H1 (cell line): Measurements from ENCODE around the gene HAS3. TPM values are rescaled to one million over a fixed set of nuclear protein-coding genes. Genes with fewer than 3 reads are reported as not detected.

Experiments used
- CBX8 ChIP-seq: fragments of 300-800, 300-1000 bp; sonication (generic); IDR thresholded peaks from 2 replicates; pipeline ENCODE4 v1.7.1; 2016; ENCODE audit warnings: low read depth, low read length, borderline replicate concordance
- CEBPB ChIP-seq: IDR thresholded peaks from 2 replicates; pipeline ENCODE4 v1.6.1; 2012; ENCODE audit warnings: low read depth, low read length
- CHD1 ChIP-seq: IDR thresholded peaks from 2 replicates; pipeline ENCODE4 v1.6.1; 2012; ENCODE audit warnings: low read depth, low read length, improper control_type of control experiment
- CHD7 ChIP-seq: fragments of 300-600 bp; sonication (generic); IDR thresholded peaks from 2 replicates; pipeline ENCODE4 v1.7.1; 2012; ENCODE audit warnings: low read length, moderate library complexity, mild to moderate bottlenecking, inconsistent platforms; ENCODE audit not compliant: insufficient replicate concordance
- GABPA ChIP-seq: IDR thresholded peaks from 2 replicates; pipeline ENCODE4 v1.6.1; 2011; ENCODE audit warnings: mild to moderate bottlenecking, low read length, moderate library complexity, borderline replicate concordance; ENCODE audit not compliant: insufficient read depth
- NANOG ChIP-seq: IDR thresholded peaks from 2 replicates; pipeline ENCODE4 v1.6.1; 2011; ENCODE audit warnings: low read length, low read depth, mild to moderate bottlenecking, inconsistent platforms; ENCODE audit not compliant: insufficient read depth, poor library complexity, severe bottlenecking
- POU5F1 ChIP-seq: IDR thresholded peaks from 2 replicates; pipeline ENCODE4 v1.6.1; 2011; ENCODE audit warnings: low read depth, mild to moderate bottlenecking, low read length, moderate library complexity
- SIX5 ChIP-seq: IDR thresholded peaks from 2 replicates; pipeline ENCODE4 v1.6.1; 2011; ENCODE audit warnings: mild to moderate bottlenecking, low read depth, low read length
- SP1 ChIP-seq: IDR thresholded peaks from 2 replicates; pipeline ENCODE4 v1.6.1; 2011; ENCODE audit warnings: low read depth, low read length
- SP4 ChIP-seq: IDR thresholded peaks from 2 replicates; pipeline ENCODE4 v1.6.1; 2012; ENCODE audit warnings: low read length, inconsistent platforms
- SUZ12 ChIP-seq: fragments of 200-600 bp; sonication (generic); IDR thresholded peaks from 2 replicates; pipeline ENCODE4 v1.6.1; 2012; ENCODE audit warnings: mild to moderate bottlenecking, inconsistent platforms, low read length, moderate library complexity, mixed read lengths
- TBP ChIP-seq: IDR thresholded peaks from 2 replicates; pipeline ENCODE4 v1.6.1; 2011; ENCODE audit warnings: low read depth, low read length, improper control_type of control experiment
- YY1 ChIP-seq: IDR thresholded peaks from 2 replicates; pipeline ENCODE4 v1.6.1; 2011; ENCODE audit warnings: low read depth, mild to moderate bottlenecking, low read length
- polyA plus RNA-seq, 7 experiments: library from polyadenylated mRNA; depleted of rRNA in 3 of 7; stranded (reverse) in 5 of 7; unstranded in 2 of 7; fragments of >200 nt in 5 of 7; fragments of 200-250 nt in 2 of 7; gene quantifications; 1 replicate in 5 of 7; 2 replicates in 1 of 7; 4 replicates in 1 of 7; pipeline versions ENCODE4 v1.2.1 to v1.2.3, GENCODE V29; 2011 to 2013; ENCODE audit warnings: missing spikeins in 2 of 7, mixed read lengths in 2 of 7
- total RNA-seq: library from RNA; stranded (reverse); fragmentation: NEBNext Ultra II Directional; extraction: Animal tissue kit (Norgen Biotek cat#: 25700); gene quantifications from 2 replicates; pipeline ENCODE4 v1.2.1, GENCODE V29; 2021

Gene HAS3
- total and polyA plus RNA-seq, 2 of the 8 experiments (the other 6 are each of a cell fraction or from before 2014, with no cell fraction given) = 32.1 to 69.6 TPM

DNA sequence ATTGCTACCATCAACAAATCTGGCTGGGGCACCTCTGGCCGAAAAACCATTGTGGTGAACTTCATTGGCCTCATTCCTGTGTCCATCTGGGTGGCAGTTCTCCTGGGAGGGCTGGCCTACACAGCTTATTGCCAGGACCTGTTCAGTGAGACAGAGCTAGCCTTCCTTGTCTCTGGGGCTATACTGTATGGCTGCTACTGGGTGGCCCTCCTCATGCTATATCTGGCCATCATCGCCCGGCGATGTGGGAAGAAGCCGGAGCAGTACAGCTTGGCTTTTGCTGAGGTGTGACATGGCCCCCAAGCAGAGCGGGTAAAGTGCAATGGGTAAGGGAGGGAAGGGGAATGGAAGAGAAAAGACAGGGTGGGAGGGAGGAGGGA is 9.5 kb downstream of the HAS3 start (continued):
- TF ChIP-seq CHD7 = no peak
- no peak for TF ChIP-seq SP1
- no peak for TF ChIP-seq NANOG
- no peak for TF ChIP-seq CEBPB
- TF ChIP-seq TBP = no peak
- no peak for TF ChIP-seq CBX8
- TF ChIP-seq YY1 = no peak
- no peak for TF ChIP-seq SUZ12
- no peak for TF ChIP-seq SP4
- no peak for TF ChIP-seq SIX5
- TF ChIP-seq GABPA = no peak
- no peak for TF ChIP-seq POU5F1
- no peak for TF ChIP-seq CHD1
